Measurements from ENCODE around the gene ASTN1.

Gene ASTN1

GRCh38 chr1:177183836-177184235 is 19.3 kb upstream of the ASTN1 start:
- H3K9ac ChIP-seq (ENCODE audit: low read depth, low read length): no peak overlapping the region
- H3K27ac ChIP-seq (ENCODE audit: low read depth, low read length): no peak overlapping the region
- no peaks in the 10 kb centered on the region for H3K36me3 ChIP-seq (ENCODE audit: insufficient read depth, low read length)
- H3K9me3 ChIP-seq (ENCODE audit: insufficient read depth, low read depth, low read length): no peaks in the 10 kb centered on the region
- H3K27me3 ChIP-seq (ENCODE audit: insufficient read depth, low read length): peaks cover 27% of the 10 kb centered on the region
- WGBS: 90% methylated on average over 2 of the region's 2 CpGs
- H3K4me1 ChIP-seq (ENCODE audit: insufficient read depth, low read length): peaks cover 9% of the 10 kb centered on the region
- no peak overlapping the region for H3K4me3 ChIP-seq (ENCODE audit: low read length)

GRCh38 chr1:177181631-177182291 is 17.2 kb upstream of the ASTN1 start:
- peak overlapping the region; percentile 56 for H3K4me3 ChIP-seq (ENCODE audit: low read length)
- 1% methylated on average over 32 of the region's 32 CpGs for WGBS
- no peak overlapping the region for H3K27ac ChIP-seq (ENCODE audit: low read depth, low read length)

GRCh38 chr1:177181280-177181630 is 16.7 kb upstream of the ASTN1 start:
- WGBS: 9% methylated on average over 13 of the region's 13 CpGs
- H3K4me1 ChIP-seq (ENCODE audit: insufficient read depth, low read length): peaks cover 9% of the 10 kb centered on the region
- no peaks in the 10 kb centered on the region for H3K36me3 ChIP-seq (ENCODE audit: insufficient read depth, low read length)
- no peak overlapping the region for H3K9ac ChIP-seq (ENCODE audit: low read depth, low read length)
- H3K4me3 ChIP-seq (ENCODE audit: low read length): peak overlapping the region; percentile 56
- H3K27me3 ChIP-seq (ENCODE audit: insufficient read depth, low read length): peaks cover 47% of the 10 kb centered on the region
- no peaks in the 10 kb centered on the region for H3K9me3 ChIP-seq (ENCODE audit: insufficient read depth, low read depth, low read length)
- no peak overlapping the region for H3K27ac ChIP-seq (ENCODE audit: low read depth, low read length)

More at GRCh38 chr1:177181631-177182291, 17.2 kb upstream of the ASTN1 start:
- no peak overlapping the region for H3K9ac ChIP-seq (ENCODE audit: low read depth, low read length)
- H3K9me3 ChIP-seq (ENCODE audit: insufficient read depth, low read depth, low read length): no peaks in the 10 kb centered on the region
- H3K36me3 ChIP-seq (ENCODE audit: insufficient read depth, low read length): no peaks in the 10 kb centered on the region
- H3K27me3 ChIP-seq (ENCODE audit: insufficient read depth, low read length): peaks cover 47% of the 10 kb centered on the region
- H3K4me1 ChIP-seq (ENCODE audit: insufficient read depth, low read length): peaks cover 9% of the 10 kb centered on the region

GRCh38 chr1:177174921-177175634 is 10.6 kb upstream of the ASTN1 start:
- 93% methylated on average over 6 of the region's 6 CpGs for WGBS
- Histone ChIP-seq H3K4me1 (ENCODE audit: insufficient read depth, low read length) (peaks cover 4% of the 10 kb centered on the region; the same call in 1 of the 2 replicates), H3K9ac (ENCODE audit: low read depth, low read length) (no peak overlapping the region), H3K9me3 (ENCODE audit: insufficient read depth, low read depth, low read length) (no peaks in the 10 kb centered on the region), H3K36me3 (ENCODE audit: insufficient read depth, low read length) (no peaks in the 10 kb centered on the region), H3K27me3 (ENCODE audit: insufficient read depth, low read length) (peaks cover 93% of the 10 kb centered on the region), H3K4me3 (ENCODE audit: low read length) (no peak overlapping the region), H3K27ac (ENCODE audit: low read depth, low read length) (no peak overlapping the region)

GRCh38 chr1:177173976-177174375 is 9.5 kb upstream of the ASTN1 start:
- 76% methylated on average over 2 of the region's 2 CpGs for WGBS
- H3K9me3 ChIP-seq (ENCODE audit: insufficient read depth, low read depth, low read length): no peaks in the 10 kb centered on the region
- H3K4me1 ChIP-seq (ENCODE audit: insufficient read depth, low read length): peaks cover 6% of the 10 kb centered on the region; the same call in 1 of the 2 replicates
- H3K27me3 ChIP-seq (ENCODE audit: insufficient read depth, low read length): peaks cover 93% of the 10 kb centered on the region
- H3K36me3 ChIP-seq (ENCODE audit: insufficient read depth, low read length): no peaks in the 10 kb centered on the region
- H3K27ac ChIP-seq (ENCODE audit: low read depth, low read length): no peak overlapping the region
- no peak overlapping the region for H3K9ac ChIP-seq (ENCODE audit: low read depth, low read length)
- H3K4me3 ChIP-seq (ENCODE audit: low read length): no peak overlapping the region

GRCh38 chr1:177172866-177173265 is 8.4 kb upstream of the ASTN1 start:
- H3K27me3 ChIP-seq (ENCODE audit: insufficient read depth, low read length): peaks cover 93% of the 10 kb centered on the region
- no peaks in the 10 kb centered on the region for H3K36me3 ChIP-seq (ENCODE audit: insufficient read depth, low read length)
- no peaks in the 10 kb centered on the region for H3K9me3 ChIP-seq (ENCODE audit: insufficient read depth, low read depth, low read length)
- H3K27ac ChIP-seq (ENCODE audit: low read depth, low read length): no peak overlapping the region
- H3K9ac ChIP-seq (ENCODE audit: low read depth, low read length): no peak overlapping the region
- WGBS: 89% methylated on average over 3 of the region's 3 CpGs
- H3K4me1 ChIP-seq (ENCODE audit: insufficient read depth, low read length): peaks cover 6% of the 10 kb centered on the region; the same call in 1 of the 2 replicates
- no peak overlapping the region for H3K4me3 ChIP-seq (ENCODE audit: low read length)

GRCh38 chr1:177172272-177172671 is 7.8 kb upstream of the ASTN1 start:
- Histone ChIP-seq H3K4me3 (ENCODE audit: low read length) (no peak overlapping the region), H3K27ac (ENCODE audit: low read depth, low read length) (no peak overlapping the region), H3K36me3 (ENCODE audit: insufficient read depth, low read length) (no peaks in the 10 kb centered on the region), H3K4me1 (ENCODE audit: insufficient read depth, low read length) (peaks cover 6% of the 10 kb centered on the region; the same call in 1 of the 2 replicates), H3K27me3 (ENCODE audit: insufficient read depth, low read length) (peaks cover 93% of the 10 kb centered on the region), H3K9ac (ENCODE audit: low read depth, low read length) (no peak overlapping the region), H3K9me3 (ENCODE audit: insufficient read depth, low read depth, low read length) (no peaks in the 10 kb centered on the region)
- 79% methylated on average over 3 of the region's 3 CpGs for WGBS

GRCh38 chr1:177171536-177172123 is 7.1 kb upstream of the ASTN1 start:
- peak overlapping the region; percentile 63 for H3K4me3 ChIP-seq (ENCODE audit: low read length)
- H3K27me3 ChIP-seq (ENCODE audit: insufficient read depth, low read length): peaks cover 95% of the 10 kb centered on the region
- H3K9ac ChIP-seq (ENCODE audit: low read depth, low read length): no peak overlapping the region
- H3K9me3 ChIP-seq (ENCODE audit: insufficient read depth, low read depth, low read length): no peaks in the 10 kb centered on the region
- 16% methylated on average over 8 of the region's 8 CpGs for WGBS
- H3K4me1 ChIP-seq (ENCODE audit: insufficient read depth, low read length): peaks cover 6% of the 10 kb centered on the region; the same call in 1 of the 2 replicates
- no peak overlapping the region for H3K27ac ChIP-seq (ENCODE audit: low read depth, low read length)
- H3K36me3 ChIP-seq (ENCODE audit: insufficient read depth, low read length): no peaks in the 10 kb centered on the region

- no peaks in the 10 kb centered on the region for H3K36me3 ChIP-seq (ENCODE audit: insufficient read depth, low read length)
- H3K9ac ChIP-seq (ENCODE audit: low read depth, low read length): no peak within 1 kb of the TSS
- H3K27me3 ChIP-seq (ENCODE audit: insufficient read depth, low read length): peaks cover 100% of the 10 kb centered on the region
- H3K27ac ChIP-seq (ENCODE audit: low read depth, low read length): no peak within 1 kb of the TSS
- WGBS: 2% methylated on average over 49 of the region's 49 CpGs
- no peaks in the 10 kb centered on the region for H3K9me3 ChIP-seq (ENCODE audit: insufficient read depth, low read depth, low read length)
- H3K4me3 ChIP-seq (ENCODE audit: low read length): peak within 1 kb of the TSS; percentile 63
- peaks cover 6% of the 10 kb centered on the region; the same call in 1 of the 2 replicates for H3K4me1 ChIP-seq (ENCODE audit: insufficient read depth, low read length)
These were observed 6.4 kb upstream of the ASTN1 start, which contains the start of gene BRINP2 for GRCh38 chr1:177170756-177171535. Gene BRINP2 (plus strand): TSS chr1:177170958. CDS start chr1:177229877, 58,919 bp downstream.

- 6% methylated on average over 2 of the region's 9 CpGs for WGBS
- H3K4me3 ChIP-seq (ENCODE audit: low read length): peak overlapping the region; percentile 87
These were observed 542 bp upstream of the ASTN1 start for GRCh38 chr1:177165069-177165439.

More at GRCh38 chr1:177165069-177165439, 542 bp upstream of the ASTN1 start:
- Histone ChIP-seq H3K9ac (ENCODE audit: low read depth, low read length) (peak overlapping the region; percentile 55; the same call in 1 of the 2 replicates), H3K4me1 (ENCODE audit: insufficient read depth, low read length) (0 out of 2 replicates have a peak, but pooled peaks cover 7% of the 10 kb centered on the region), H3K9me3 (ENCODE audit: insufficient read depth, low read depth, low read length) (no peaks in the 10 kb centered on the region), H3K27me3 (ENCODE audit: insufficient read depth, low read length) (peaks cover 82% of the 10 kb centered on the region), H3K27ac (ENCODE audit: low read depth, low read length) (no peak overlapping the region), H3K36me3 (ENCODE audit: insufficient read depth, low read length) (no peaks in the 10 kb centered on the region)

All from HUES64 (cell line).